B cell (primary cell): ENCODE measurements around the gene EHBP1L1.
A peak's percentile ranks its signal among the peaks of the same experiment; 100 is the strongest.

Experiments
- CTCF ChIP-seq: fragments of 200-600 bp; IDR thresholded peaks from one replicate; pipeline ENCODE4 v1.8.0; 2022; ENCODE audit warnings: antibody characterized with exemption, mild to moderate bottlenecking
- EZH2 ChIP-seq: IDR thresholded peaks from 2 replicates; pipeline ENCODE4 v1.6.1; 2012; ENCODE audit warnings: borderline replicate concordance, low read depth, mild to moderate bottlenecking, moderate library complexity, low read length; ENCODE audit not compliant: insufficient read depth, poor library complexity, severe bottlenecking

DNA sequence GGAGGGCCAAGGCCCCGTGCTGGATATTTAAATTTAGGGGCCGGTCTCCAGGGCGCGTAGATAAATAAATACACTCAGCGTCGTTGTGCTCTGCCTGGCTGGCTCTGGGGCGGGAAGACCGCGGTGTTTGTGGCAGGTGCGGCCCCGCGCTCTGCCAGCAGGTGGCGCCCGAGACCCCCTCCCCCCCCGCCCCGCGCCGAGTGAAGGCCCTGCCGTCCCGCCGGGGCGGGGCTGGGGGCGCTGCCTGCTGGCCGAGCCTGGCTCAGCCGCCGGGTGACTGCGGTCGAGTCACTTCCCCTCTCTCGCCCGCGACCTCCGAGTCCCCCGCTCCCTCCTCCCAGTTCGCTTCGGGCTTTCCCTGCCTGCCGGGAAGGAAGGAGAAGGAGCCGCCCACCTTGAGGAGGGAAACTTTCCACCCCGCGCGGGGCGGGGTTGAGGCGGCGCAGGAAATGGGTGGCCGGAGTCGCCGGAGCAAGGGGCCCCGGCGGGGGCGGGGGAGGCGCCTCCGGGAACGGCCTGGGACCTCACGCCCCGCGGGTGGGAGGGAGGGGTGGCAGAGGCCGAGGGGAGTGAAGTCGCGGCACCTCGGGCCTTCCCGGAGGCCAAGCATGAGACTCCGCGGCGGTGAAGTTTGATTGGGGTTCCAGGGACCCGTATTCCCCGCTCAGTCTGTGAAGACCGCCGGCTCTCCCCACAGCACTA is 1.6 kb upstream of the EHBP1L1 start:
- TF ChIP-seq CTCF, result peak; percentile 91
- no peak for TF ChIP-seq EZH2
